ENCODE measurements around the gene KRT4.

GRCh38 chr12:52813885-52814709 lies at the start of gene KRT4:
- no peak for TF ChIP-seq CTCF (conservative IDR thresholded peaks at IDR 0.05; ENCODE audit: low read depth in 2 of 2)
- TF ChIP-seq ETS1 (IDR thresholded peaks at IDR 0.05), result no peak
